Activated CD8-positive, alpha-beta memory T cell treated with anti-CD3 and anti-CD28 coated beads, Interleukin-2, amount 50 U/mL, for 1 hour (primary cell): Measurements from ENCODE around the gene ITIH1.

ENCODE experiments used
- DNase-seq: peaks from one replicate; pipeline ENCODE4 v3.0.0-alpha.2; 2020; ENCODE audit errors: extremely low read depth

Gene ITIH1

GRCh38 chr3:52839892-52840545, 62.6 kb downstream of the ITIH1 start:
- DNase-seq: no peak

DNA sequence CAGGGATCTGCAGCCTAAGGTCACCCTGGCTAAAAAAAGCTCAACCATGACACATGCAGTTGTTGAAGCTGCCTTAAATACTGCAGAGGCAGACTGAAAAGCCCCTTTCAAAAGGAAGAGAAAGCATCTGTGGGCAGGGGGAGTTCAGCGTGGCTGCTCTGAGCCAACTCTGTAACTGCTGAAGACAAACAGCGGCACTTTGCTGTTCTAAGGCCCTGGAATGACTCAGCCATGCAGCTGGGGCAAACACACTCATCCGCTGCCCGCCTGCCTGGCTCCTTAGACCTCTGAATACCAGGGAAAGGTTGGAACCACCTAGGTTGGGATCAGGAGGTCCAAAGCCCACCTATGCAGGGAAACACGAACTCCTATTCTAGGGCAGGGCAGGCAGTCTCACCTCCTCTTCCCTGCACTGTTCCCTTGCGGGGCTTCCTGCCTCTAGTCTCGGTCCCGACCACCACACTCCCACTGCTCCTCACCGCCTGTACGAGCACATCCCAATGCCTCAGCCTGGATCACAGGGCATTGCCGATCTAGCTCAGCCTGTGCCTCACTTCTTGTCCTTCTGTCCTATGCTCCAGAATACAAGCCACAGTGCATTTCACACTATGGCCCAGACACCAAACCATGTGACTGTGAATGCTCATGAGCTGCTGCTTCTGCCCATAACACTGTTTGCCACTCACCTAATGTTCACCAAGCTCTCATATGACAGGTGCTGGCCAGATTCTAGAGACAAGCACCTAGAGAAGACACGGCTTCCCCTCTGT, 64.0 kb downstream of the ITIH1 start:
- no peak for DNase-seq
